Liver (tissue), 9 donors: ENCODE results near the gene HP. TPM values are rescaled to one million over a fixed set of nuclear protein-coding genes. Genes with fewer than 3 reads are reported as not detected.

Experiments used
- DNase-seq: peaks from one replicate; pipeline ENCODE4 v3.0.0-alpha.2; 2017; ENCODE audit warnings: low spot score
- H3K27ac ChIP-seq, 2 donors: one replicate each; pipeline ENCODE4 v1.7.0; 2013; ENCODE audit warnings: inconsistent platforms in 2 of 2, low read length in 2 of 2, control low read depth in 1 of 2, low read depth in 1 of 2, mild to moderate bottlenecking in 1 of 2
- H3K27me3 ChIP-seq, 4 donors: one replicate each; pipeline versions ENCODE4 v1.6.1 to v1.7.0; 2013; ENCODE audit warnings: low read length in 3 of 4, inconsistent platforms in 1 of 4, mild to moderate bottlenecking in 1 of 4, moderate library complexity in 1 of 4; ENCODE audit not compliant: control insufficient read depth in 4 of 4, insufficient read depth in 4 of 4
- H3K36me3 ChIP-seq, 4 donors: one replicate each; pipeline versions ENCODE4 v1.6.1 to v1.7.0; 2013; ENCODE audit warnings: low read length in 3 of 4, mild to moderate bottlenecking in 3 of 4, low read depth in 1 of 4, moderate library complexity in 1 of 4; ENCODE audit not compliant: control insufficient read depth in 4 of 4, insufficient read depth in 3 of 4
- H3K4me1 ChIP-seq, 4 donors: one replicate each; pipeline versions ENCODE4 v1.6.1 to v1.7.0; 2013; ENCODE audit warnings: low read length in 3 of 4, mild to moderate bottlenecking in 3 of 4, moderate library complexity in 1 of 4; ENCODE audit not compliant: control insufficient read depth in 4 of 4, insufficient read depth in 4 of 4
- H3K4me3 ChIP-seq, 3 donors: one replicate each; pipeline versions ENCODE4 v1.6.1 to v1.7.0; 2013; ENCODE audit warnings: low read length in 3 of 3, control low read depth in 1 of 3, low read depth in 1 of 3, mild to moderate bottlenecking in 1 of 3
- H3K9ac ChIP-seq, 2 donors: one replicate each; pipeline ENCODE4 v1.7.0; 2013; ENCODE audit warnings: low read length in 2 of 2, mild to moderate bottlenecking in 2 of 2, moderate library complexity in 2 of 2, control low read depth in 1 of 2, low read depth in 1 of 2
- H3K9me3 ChIP-seq, 4 donors: one replicate each; pipeline versions ENCODE4 v1.6.1 to v1.7.0; 2013; ENCODE audit warnings: low read length in 3 of 4; ENCODE audit not compliant: control insufficient read depth in 4 of 4
- CTCF ChIP-seq: fragments of 150-350 bp; IDR thresholded peaks from 2 replicates; pipeline ENCODE4 v1.5.1; 2017; ENCODE audit warnings: improper control_type of control experiment, low read depth, low read length; ENCODE audit not compliant: missing input control
- EGR1 ChIP-seq, 2 donors: IDR thresholded peaks; 2 replicates each; pipeline ENCODE4 v1.6.1; 2016 to 2018; ENCODE audit warnings: antibody characterized with exemption in 2 of 2, low read depth in 2 of 2
- FOXA1 ChIP-seq: IDR thresholded peaks from 2 replicates; pipeline ENCODE4 v1.6.1; 2016; ENCODE audit warnings: antibody characterized with exemption
- FOXA2 ChIP-seq: IDR thresholded peaks from 2 replicates; pipeline ENCODE4 v1.6.1; 2016; ENCODE audit warnings: antibody characterized with exemption
- GABPA ChIP-seq, 2 donors: IDR thresholded peaks in 1 of 2; conservative IDR thresholded peaks in 1 of 2; 2 replicates each; pipeline ENCODE4 v1.6.1; 2016; ENCODE audit warnings: antibody characterized with exemption in 2 of 2, mild to moderate bottlenecking in 1 of 2, moderate library complexity in 1 of 2
- HNF4A ChIP-seq, 2 donors: conservative IDR thresholded peaks; 2 replicates each; pipeline ENCODE4 v1.6.1; 2016; ENCODE audit warnings: antibody characterized with exemption in 2 of 2, mild to moderate bottlenecking in 2 of 2
- HNF4G ChIP-seq: IDR thresholded peaks from 2 replicates; pipeline ENCODE4 v1.6.1; 2016; ENCODE audit warnings: antibody characterized with exemption
- JUND ChIP-seq, 2 donors: IDR thresholded peaks; 2 replicates each; pipeline ENCODE4 v1.6.1; 2016; ENCODE audit warnings: antibody characterized with exemption in 2 of 2
- MAX ChIP-seq: IDR thresholded peaks from 2 replicates; pipeline ENCODE4 v1.6.1; 2016; ENCODE audit warnings: antibody characterized with exemption
- NR2F2 ChIP-seq: IDR thresholded peaks from 2 replicates; pipeline ENCODE4 v1.6.1; 2016; ENCODE audit warnings: antibody characterized with exemption
- RAD21 ChIP-seq, 2 donors: IDR thresholded peaks; 2 replicates each; pipeline ENCODE4 v1.6.1; 2016; ENCODE audit warnings: antibody characterized with exemption in 2 of 2, mild to moderate bottlenecking in 2 of 2
- REST ChIP-seq: IDR thresholded peaks from 2 replicates; pipeline ENCODE4 v1.6.1; 2016; ENCODE audit warnings: antibody characterized with exemption, mild to moderate bottlenecking
- RXRA ChIP-seq, 2 donors: IDR thresholded peaks; 2 replicates each; pipeline ENCODE4 v1.6.1; 2017 to 2018; ENCODE audit warnings: antibody characterized with exemption in 2 of 2, mild to moderate bottlenecking in 1 of 2
- SP1 ChIP-seq: IDR thresholded peaks from 2 replicates; pipeline ENCODE4 v1.6.1; 2018; ENCODE audit warnings: antibody characterized with exemption, mild to moderate bottlenecking
- TAF1 ChIP-seq: conservative IDR thresholded peaks from 2 replicates; pipeline ENCODE4 v1.6.1; 2016; ENCODE audit warnings: antibody characterized with exemption, mild to moderate bottlenecking
- YY1 ChIP-seq: IDR thresholded peaks from 2 replicates; pipeline ENCODE4 v1.6.1; 2016; ENCODE audit warnings: antibody characterized with exemption, mild to moderate bottlenecking
- WGBS: extraction: QIAGEN DNeasy Blood & Tissue Kit; methylation state at CpG from one replicate; pipeline ENCODE4 v1.1.7; 2013; 5-methylcytosine and 5-hydroxymethylcytosine counted together
- polyA plus RNA-seq, 2 donors: library from polyadenylated mRNA; stranded (reverse) in 1 of 2; unstranded in 1 of 2; fragments of 200-250 nt in 1 of 2; fragments of >200 nt in 1 of 2; fragmentation: Nextera tagmentation in 1 of 2; extraction: Ambion mirVana in 1 of 2; gene quantifications; one replicate each; pipeline versions ENCODE4 v1.2.1 to v1.2.3, GENCODE V29; 2013 to 2015
- total RNA-seq, 2 donors: library from RNA; depleted of rRNA; stranded (reverse); fragments of >200 nt; gene quantifications; one replicate each; pipeline ENCODE4 v1.2.3, GENCODE V29; 2014
- TF ChIP-seq, protein P1 (sequence below): IDR thresholded peaks from 2 replicates; pipeline ENCODE4 v1.6.1; 2016; ENCODE audit warnings: antibody characterized with exemption
- TF ChIP-seq, protein P2 (sequence below): IDR thresholded peaks from 2 replicates; pipeline ENCODE4 v1.6.1; 2016; ENCODE audit warnings: antibody characterized with exemption
- donor health status: healthy.
- donor health status: healthy.
- donor health status: healthy.
- donor health status: healthy.
- donor health status: healthy.

HP gene
- total and polyA plus RNA-seq, 4 donors, result 13,922 to 117,679 (median 53,485) TPM

DNA sequence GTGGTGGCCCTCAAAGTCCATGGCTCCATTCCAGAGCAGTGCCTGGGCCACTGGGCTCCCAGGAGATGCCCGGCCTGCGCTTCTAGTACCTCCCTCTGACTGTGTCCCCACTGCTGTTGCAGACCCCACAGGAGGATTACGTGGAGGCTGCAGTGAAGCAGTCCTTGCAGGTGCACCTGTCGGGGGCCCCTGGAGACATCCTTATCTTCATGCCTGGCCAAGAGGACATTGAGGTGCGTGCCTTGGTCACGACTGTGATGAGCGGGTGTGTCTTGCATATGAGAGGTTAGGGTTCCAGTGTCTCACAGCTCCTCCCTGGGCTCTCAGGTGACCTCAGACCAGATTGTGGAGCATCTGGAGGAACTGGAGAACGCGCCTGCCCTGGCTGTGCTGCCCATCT is 50.6 kb downstream of the HP start (continued):
- TF ChIP-seq, protein P1, sequence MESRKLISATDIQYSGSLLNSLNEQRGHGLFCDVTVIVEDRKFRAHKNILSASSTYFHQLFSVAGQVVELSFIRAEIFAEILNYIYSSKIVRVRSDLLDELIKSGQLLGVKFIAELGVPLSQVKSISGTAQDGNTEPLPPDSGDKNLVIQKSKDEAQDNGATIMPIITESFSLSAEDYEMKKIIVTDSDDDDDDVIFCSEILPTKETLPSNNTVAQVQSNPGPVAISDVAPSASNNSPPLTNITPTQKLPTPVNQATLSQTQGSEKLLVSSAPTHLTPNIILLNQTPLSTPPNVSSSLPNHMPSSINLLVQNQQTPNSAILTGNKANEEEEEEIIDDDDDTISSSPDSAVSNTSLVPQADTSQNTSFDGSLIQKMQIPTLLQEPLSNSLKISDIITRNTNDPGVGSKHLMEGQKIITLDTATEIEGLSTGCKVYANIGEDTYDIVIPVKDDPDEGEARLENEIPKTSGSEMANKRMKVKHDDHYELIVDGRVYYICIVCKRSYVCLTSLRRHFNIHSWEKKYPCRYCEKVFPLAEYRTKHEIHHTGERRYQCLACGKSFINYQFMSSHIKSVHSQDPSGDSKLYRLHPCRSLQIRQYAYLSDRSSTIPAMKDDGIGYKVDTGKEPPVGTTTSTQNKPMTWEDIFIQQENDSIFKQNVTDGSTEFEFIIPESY, result no peak
- TF ChIP-seq SP1, result no peak
- TF ChIP-seq JUND (IDR thresholded peaks at IDR 0.05), result no peak

DNA sequence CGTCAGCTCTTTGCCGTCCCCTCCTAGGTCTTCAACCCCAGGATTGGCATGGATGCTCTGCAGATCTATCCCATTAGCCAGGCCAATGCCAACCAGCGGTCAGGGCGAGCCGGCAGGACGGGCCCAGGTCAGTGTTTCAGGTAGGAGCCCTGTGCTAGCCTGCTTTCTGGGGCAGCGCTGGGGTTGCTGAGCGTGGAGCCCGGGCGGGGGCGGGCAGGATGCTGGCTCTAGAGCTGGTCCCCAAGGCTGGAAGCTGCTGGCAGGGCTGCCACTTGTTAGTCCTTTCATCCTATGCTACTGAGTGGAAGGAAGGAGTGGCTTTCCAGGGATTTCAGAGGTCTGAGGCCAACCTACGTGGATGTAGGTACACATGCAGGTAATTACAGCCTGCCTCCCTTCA is 51.7 kb downstream of the HP start:
- WGBS, result 97% methylated on average over 12 of the region's 12 CpGs
- no peak for DNase-seq
- TF ChIP-seq NR2F2 (no peak), CTCF (no peak), RAD21 (IDR thresholded peaks at IDR 0.05) (no peak), JUND (IDR thresholded peaks at IDR 0.05) (no peak), GABPA (IDR thresholded peaks at IDR 0.05 in 1 of 2, conservative IDR thresholded peaks at IDR 0.05 in 1 of 2) (no peak), EGR1 (IDR thresholded peaks at IDR 0.05; ENCODE audit: low read depth in 2 of 2) (no peak), SP1 (no peak), HNF4G (no peak), REST (no peak), RXRA (IDR thresholded peaks at IDR 0.05) (no peak), FOXA2 (no peak), FOXA1 (no peak), HNF4A (conservative IDR thresholded peaks at IDR 0.05) (no peak), TAF1 (no peak), YY1 (no peak), MAX (no peak)
- TF ChIP-seq, protein P1, result no peak
- TF ChIP-seq, protein P2, sequence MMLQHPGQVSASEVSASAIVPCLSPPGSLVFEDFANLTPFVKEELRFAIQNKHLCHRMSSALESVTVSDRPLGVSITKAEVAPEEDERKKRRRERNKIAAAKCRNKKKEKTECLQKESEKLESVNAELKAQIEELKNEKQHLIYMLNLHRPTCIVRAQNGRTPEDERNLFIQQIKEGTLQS, result no peak
- no peak overlapping the region for H3K4me3 ChIP-seq
- no peak overlapping the region for H3K27ac ChIP-seq
- no peaks in the 10 kb centered on the region for H3K27me3 ChIP-seq
- no peak overlapping the region for H3K9ac ChIP-seq
- no peaks in the 10 kb centered on the region for H3K4me1 ChIP-seq
- H3K9me3 ChIP-seq, result no peaks in the 10 kb centered on the region
- H3K36me3 ChIP-seq, result peaks cover 33 to 100% (median 89%) of the 10 kb centered on the region in 4 donors
